ENCODE results near the gene LMNTD2.
A peak's percentile ranks its signal among the peaks of the same experiment; 100 is the strongest.

Gene LMNTD2

GRCh38 chr11:597166-597725 is 36.7 kb upstream of the LMNTD2 start:
- no peak for DNase-seq (ENCODE audit: low read depth in 1 of 2, low spot score in 1 of 2)
- Histone ChIP-seq H3K27ac (replicated peaks) (no peak overlapping the region), H3K27me3 (ENCODE audit: insufficient read depth, poor library complexity, severe bottlenecking) (no peaks in the 10 kb centered on the region), H3K4me3 (replicated peaks; ENCODE audit: insufficient read depth, low read length) (no peak overlapping the region)
- no peak for TF ChIP-seq SPI1 (IDR thresholded peaks at IDR 0.05; ENCODE audit: borderline replicate concordance, low read depth)
- no peak for TF ChIP-seq GABPA (IDR thresholded peaks at IDR 0.05; ENCODE audit: low read depth)
- no peak for TF ChIP-seq POLR2AphosphoS5 (IDR thresholded peaks at IDR 0.05; ENCODE audit: low read depth)
- no peak for TF ChIP-seq REST (IDR thresholded peaks at IDR 0.05; ENCODE audit: insufficient replicate concordance, low read depth)
- no peak for TF ChIP-seq CTCF (IDR thresholded peaks at IDR 0.05; ENCODE audit: insufficient read depth, low read length)

- peak in 1 of 2 experiments; percentile 48 for DNase-seq (ENCODE audit: low read depth in 1 of 2, low spot score in 1 of 2)
- TF ChIP-seq CTCF (IDR thresholded peaks at IDR 0.05; ENCODE audit: insufficient read depth, low read length) = no peak
- no peak for TF ChIP-seq REST (IDR thresholded peaks at IDR 0.05; ENCODE audit: insufficient replicate concordance, low read depth)
- TF ChIP-seq POLR2AphosphoS5 (IDR thresholded peaks at IDR 0.05; ENCODE audit: low read depth) = peak; percentile 47; the same call in 1 of the 2 replicates
- H3K4me3 ChIP-seq (replicated peaks; ENCODE audit: insufficient read depth, low read length) = no peak overlapping the region
- no peaks in the 10 kb centered on the region for H3K27me3 ChIP-seq (ENCODE audit: insufficient read depth, poor library complexity, severe bottlenecking)
- H3K27ac ChIP-seq (replicated peaks) = 0 out of 2 replicates have a peak overlapping the region, but pooled peaks have one; percentile 23
These were observed 35.8 kb upstream of the LMNTD2 start for GRCh38 chr11:596374-596773.

GRCh38 chr11:595400-595799 is 34.9 kb upstream of the LMNTD2 start:
- no peak for TF ChIP-seq REST (IDR thresholded peaks at IDR 0.05; ENCODE audit: insufficient replicate concordance, low read depth)
- no peak for TF ChIP-seq SPI1 (IDR thresholded peaks at IDR 0.05; ENCODE audit: borderline replicate concordance, low read depth)
- 0 out of 2 replicates have a peak, but pooled peaks have one; percentile 24 for TF ChIP-seq POLR2AphosphoS5 (IDR thresholded peaks at IDR 0.05; ENCODE audit: low read depth)
- no peaks in the 10 kb centered on the region for H3K27me3 ChIP-seq (ENCODE audit: insufficient read depth, poor library complexity, severe bottlenecking)
- no peak overlapping the region for H3K27ac ChIP-seq (replicated peaks)
- DNase-seq (ENCODE audit: low read depth in 1 of 2, low spot score in 1 of 2) = no peak
- H3K4me3 ChIP-seq (replicated peaks; ENCODE audit: insufficient read depth, low read length) = no peak overlapping the region
